GM10248 (cell line): ENCODE data around the gene USP12.

Experiments used
- CTCF ChIA-PET: fragments of 300-600 bp; sonication (Branson Sonifier 250); formaldehyde crosslinking; extraction: SDS; loops from one replicate; lab custom pipeline; 2021; ENCODE audit warnings: antibody characterized with exemption; lab: Yijun Ruan, JAX
- POLR2A ChIA-PET: fragments of 350-650 bp; sonication (Branson Sonifier 250); formaldehyde crosslinking; extraction: SDS; loops from one replicate; lab custom pipeline; 2020; ENCODE audit warnings: antibody characterized with exemption; lab: Yijun Ruan, JAX
- DNase-seq: peaks from one replicate; pipeline ENCODE4 v3.0.0; 2012; ENCODE audit errors: extremely low spot score
- CTCF ChIP-seq: IDR thresholded peaks from 2 replicates; pipeline ENCODE4 v1.5.1; 2012; ENCODE audit warnings: mild to moderate bottlenecking, low read depth; ENCODE audit errors: extremely low read depth, missing control alignments, control extremely low read depth

Gene USP12

GRCh38 chr13:27106144-27106543 lies 65.5 kb downstream of the USP12 start:
- no peak for TF ChIP-seq CTCF
- ChIA-PET CTCF (no interaction called here), POLR2A (no interaction called here)
- DNase-seq: no peak

- ChIA-PET CTCF (interaction anchor here (1.0 to 1.3 kb wide), 2 partner anchors 10 to 14 kb away, joined by 3 to 5 read pairs; no protein-coding TSS in a partner anchor), POLR2A (no interaction called here)
- TF ChIP-seq CTCF: no peak
- no peak for DNase-seq
Measured at GRCh38 chr13:27104606-27105005, 67.0 kb downstream of the USP12 start.

GRCh38 chr13:27101847-27102246 lies 69.8 kb downstream of the USP12 start:
- TF ChIP-seq CTCF: no peak
- DNase-seq: no peak
- ChIA-PET CTCF (interaction anchor here (1.7 kb wide), 1 partner anchor 13 kb away, joined by 4 read pairs; no protein-coding TSS in a partner anchor), POLR2A (no interaction called here)

GRCh38 chr13:27101289-27101688 lies 70.3 kb downstream of the USP12 start:
- no peak for TF ChIP-seq CTCF
- DNase-seq: no peak
- POLR2A ChIA-PET: no interaction called here
- CTCF ChIA-PET: interaction anchor here (1.7 kb wide), 1 partner anchor 14 kb away, joined by 4 read pairs; no protein-coding TSS in a partner anchor

- no peak for DNase-seq
- ChIA-PET CTCF (no interaction called here), POLR2A (no interaction called here)
- no peak for TF ChIP-seq CTCF
Measured at GRCh38 chr13:27097691-27098090, 73.9 kb downstream of the USP12 start.

- ChIA-PET CTCF (interaction anchor here (1.5 kb wide), 1 partner anchor 83 kb away, joined by 3 read pairs; no protein-coding TSS in a partner anchor), POLR2A (no interaction called here)
- no peak for DNase-seq
- TF ChIP-seq CTCF: no peak
Measured at GRCh38 chr13:27091451-27091850, 80.2 kb downstream of the USP12 start.

GRCh38 chr13:27088619-27089018 lies 83.0 kb downstream of the USP12 start:
- ChIA-PET POLR2A (no interaction called here), CTCF (no interaction called here)
- TF ChIP-seq CTCF: no peak
- DNase-seq: no peak
